CD4-positive, alpha-beta T cell treated with Interleukin-4 for 4 hours (primary cell): ENCODE measurements around the gene SCAMP4.
"Not testable (repeated sequence)": the region's sequence is repeated elsewhere in the genome, so short reads cannot be mapped to it uniquely, and the experiment has no call there.

Experiments
- DNase-seq: peaks from one replicate; pipeline ENCODE4 v3.0.0-alpha.2; 2020

The SCAMP4 gene

GRCh38 chr19:1884291-1884718 lies 20.9 kb upstream of the SCAMP4 start:
- DNase-seq = peak; percentile 58

GRCh38 chr19:1884719-1885334 lies 20.4 kb upstream of the SCAMP4 start:
- DNase-seq = no peak

GRCh38 chr19:1885398-1886119 lies 19.6 kb upstream of the SCAMP4 start, which contains the start of gene ABHD17A:
Gene ABHD17A, minus strand, starts transcription at chr19:1885496. Its CDS starts 3,930 bp downstream, at chr19:1881566.
- peak; percentile 91 for DNase-seq

- DNase-seq = not testable (repeated sequence)
Observed at GRCh38 chr19:1886360-1886759, 18.8 kb upstream of the SCAMP4 start.

GRCh38 chr19:1888385-1888784 lies 16.8 kb upstream of the SCAMP4 start:
- DNase-seq = no peak

GRCh38 chr19:1889907-1890306 lies 15.3 kb upstream of the SCAMP4 start:
- DNase-seq = no peak

- no peak for DNase-seq
Observed at GRCh38 chr19:1893791-1894190, 11.4 kb upstream of the SCAMP4 start.

- no peak for DNase-seq
Observed at GRCh38 chr19:1896508-1896907, 8.7 kb upstream of the SCAMP4 start.

- no peak for DNase-seq
Observed at GRCh38 chr19:1901940-1902404, 3.2 kb upstream of the SCAMP4 start.

GRCh38 chr19:1902923-1903322 lies 2.3 kb upstream of the SCAMP4 start:
- no peak for DNase-seq

- no peak for DNase-seq
Observed at GRCh38 chr19:1904860-1905109, 414 bp upstream of the SCAMP4 start.

GRCh38 chr19:1905863-1906375 lies 720 bp downstream of the SCAMP4 start:
- no peak for DNase-seq

- no peak for DNase-seq
Observed at GRCh38 chr19:1906985-1907562, 1.9 kb downstream of the SCAMP4 start.

- no peak for DNase-seq
Observed at GRCh38 chr19:1907563-1908363, 2.6 kb downstream of the SCAMP4 start.

GRCh38 chr19:1908364-1908678 lies 3.1 kb downstream of the SCAMP4 start:
- DNase-seq = no peak

GRCh38 chr19:1909761-1910080 lies 4.5 kb downstream of the SCAMP4 start:
- DNase-seq = no peak

- no peak for DNase-seq
Observed at GRCh38 chr19:1910177-1910576, 5.0 kb downstream of the SCAMP4 start.

GRCh38 chr19:1911098-1911497 lies 5.9 kb downstream of the SCAMP4 start:
- DNase-seq = no peak

GRCh38 chr19:1911995-1912394 lies 6.8 kb downstream of the SCAMP4 start:
- DNase-seq = no peak

- DNase-seq = no peak
Observed at GRCh38 chr19:1912760-1913505, 7.7 kb downstream of the SCAMP4 start.

- no peak for DNase-seq
Observed at GRCh38 chr19:1913781-1914577, 8.8 kb downstream of the SCAMP4 start.

GRCh38 chr19:1914826-1915341 lies 9.7 kb downstream of the SCAMP4 start:
- no peak for DNase-seq
